GM12801 (cell line): ENCODE results near the gene SCN8A.

Experiments used
- CTCF ChIP-seq: IDR thresholded peaks from one replicate; pipeline ENCODE4 v1.5.1; 2011; ENCODE audit warnings: control low read depth; ENCODE audit not compliant: insufficient read length; ENCODE audit errors: extremely low read depth

SCN8A gene

DNA sequence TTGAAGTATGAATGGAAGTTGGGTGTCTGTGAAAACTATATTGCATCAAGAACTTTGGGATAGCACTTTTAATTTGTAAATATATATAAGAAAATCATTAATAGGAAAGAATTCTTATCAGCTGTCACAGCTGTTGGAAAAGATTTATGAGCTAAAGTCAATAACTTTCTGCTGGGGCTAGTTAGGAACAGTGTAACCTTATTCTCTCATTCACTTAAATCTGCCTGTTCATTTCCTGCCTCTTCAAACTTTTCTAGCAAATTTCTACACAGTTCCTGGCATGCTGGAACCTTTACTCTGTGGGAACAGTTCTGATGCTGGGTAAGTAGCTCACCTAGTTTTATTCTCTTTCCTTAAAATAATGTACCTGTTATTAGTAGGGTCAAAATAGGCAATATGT is 109.9 kb downstream of the SCN8A start:
- no peak for TF ChIP-seq CTCF

DNA sequence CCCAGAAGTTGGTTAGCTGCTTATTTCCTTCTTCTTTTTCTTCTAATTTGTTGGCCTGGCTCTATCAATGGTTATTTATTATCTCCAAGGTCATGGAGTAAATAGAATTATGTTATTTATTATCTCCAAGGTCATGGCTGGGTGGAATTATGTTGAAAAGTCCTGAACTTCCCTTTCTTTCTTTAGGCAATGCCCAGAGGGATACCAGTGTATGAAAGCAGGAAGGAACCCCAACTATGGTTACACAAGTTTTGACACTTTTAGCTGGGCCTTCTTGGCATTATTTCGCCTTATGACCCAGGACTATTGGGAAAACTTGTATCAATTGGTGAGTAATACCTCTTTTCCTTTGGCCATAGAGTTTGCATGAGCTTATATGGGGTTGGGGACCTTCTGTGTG is 111.6 kb downstream of the SCN8A start:
- no peak for TF ChIP-seq CTCF

DNA sequence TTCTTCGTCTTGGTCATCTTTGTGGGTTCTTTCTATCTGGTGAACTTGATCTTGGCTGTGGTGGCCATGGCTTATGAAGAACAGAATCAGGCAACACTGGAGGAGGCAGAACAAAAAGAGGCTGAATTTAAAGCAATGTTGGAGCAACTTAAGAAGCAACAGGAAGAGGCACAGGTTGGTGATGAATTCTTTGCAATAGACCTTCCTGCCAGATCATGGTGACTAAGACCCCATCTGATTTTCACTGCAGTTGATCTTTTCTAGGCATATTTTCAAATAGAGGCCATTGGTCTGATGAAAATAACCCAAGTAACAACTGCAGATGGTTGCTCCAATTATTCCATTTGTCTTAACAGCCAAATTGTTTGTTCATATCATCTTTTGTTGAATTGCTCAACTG is 114.4 kb downstream of the SCN8A start:
- no peak for TF ChIP-seq CTCF

- TF ChIP-seq CTCF = no peak
Measured at GRCh38 chr12:51706206-51706605, 115.2 kb downstream of the SCN8A start.

GRCh38 chr12:51714666-51715065 is 123.6 kb downstream of the SCN8A start:
- no peak for TF ChIP-seq CTCF

DNA sequence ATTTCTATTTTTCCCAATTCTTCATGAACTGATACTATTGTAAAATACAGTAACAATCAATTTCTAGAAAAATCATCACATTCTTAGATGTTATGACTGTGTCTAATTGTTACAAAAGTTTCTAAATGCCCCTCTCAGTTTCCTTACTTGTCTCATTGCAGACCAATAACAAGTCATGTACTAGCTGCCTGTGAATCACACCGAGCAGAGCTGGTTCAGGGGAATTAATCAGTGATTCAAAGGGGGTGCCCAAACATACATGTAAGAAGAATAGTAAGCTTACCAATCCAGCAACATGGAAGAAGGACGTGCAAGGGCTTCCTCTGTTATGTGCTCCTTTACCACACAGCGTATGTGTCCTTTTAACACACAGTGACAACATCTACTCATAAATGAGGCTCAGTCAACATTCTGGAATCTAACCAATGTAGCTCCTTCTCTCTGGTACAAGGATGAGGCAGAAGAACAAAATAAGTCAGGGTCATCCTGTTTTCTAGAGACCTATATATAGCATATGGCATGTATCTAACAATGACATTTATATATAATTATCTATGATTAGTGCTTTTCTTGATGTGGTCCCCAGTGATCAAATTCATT is 126.4 kb downstream of the SCN8A start:
- no peak for TF ChIP-seq CTCF

DNA sequence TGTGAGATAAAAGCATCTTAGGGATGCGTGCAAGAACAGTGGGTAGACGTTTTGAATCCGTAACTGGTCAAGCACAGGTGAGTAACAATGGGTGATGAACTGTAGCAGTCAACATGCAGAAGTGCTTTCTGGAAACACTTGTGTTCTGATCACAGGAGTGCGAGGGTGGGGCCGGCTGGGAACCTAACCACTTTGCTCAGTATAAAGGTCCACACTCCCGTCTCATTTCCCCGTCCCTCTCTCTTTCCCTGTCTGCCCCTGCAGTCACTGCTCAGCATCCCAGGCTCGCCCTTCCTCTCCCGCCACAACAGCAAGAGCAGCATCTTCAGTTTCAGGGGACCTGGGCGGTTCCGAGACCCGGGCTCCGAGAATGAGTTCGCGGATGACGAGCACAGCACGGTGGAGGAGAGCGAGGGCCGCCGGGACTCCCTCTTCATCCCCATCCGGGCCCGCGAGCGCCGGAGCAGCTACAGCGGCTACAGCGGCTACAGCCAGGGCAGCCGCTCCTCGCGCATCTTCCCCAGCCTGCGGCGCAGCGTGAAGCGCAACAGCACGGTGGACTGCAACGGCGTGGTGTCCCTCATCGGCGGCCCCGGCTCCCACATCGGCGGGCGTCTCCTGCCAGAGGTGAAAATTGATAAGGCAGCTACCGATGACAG is 130.4 kb downstream of the SCN8A start:
- TF ChIP-seq CTCF = no peak
